DMS79 treated with DMSO at 0.1 percent for 48 hours (cell line): ENCODE results near the gene WDTC1.
"Not testable (repeated sequence)": the region's sequence is repeated elsewhere in the genome, so short reads cannot be mapped to it uniquely, and the experiment has no call there.

Experiments used
- DNase-seq: peaks from one replicate; lab custom pipeline; 2025; lab: John Stamatoyannopoulos, UW

Gene WDTC1, protein sequence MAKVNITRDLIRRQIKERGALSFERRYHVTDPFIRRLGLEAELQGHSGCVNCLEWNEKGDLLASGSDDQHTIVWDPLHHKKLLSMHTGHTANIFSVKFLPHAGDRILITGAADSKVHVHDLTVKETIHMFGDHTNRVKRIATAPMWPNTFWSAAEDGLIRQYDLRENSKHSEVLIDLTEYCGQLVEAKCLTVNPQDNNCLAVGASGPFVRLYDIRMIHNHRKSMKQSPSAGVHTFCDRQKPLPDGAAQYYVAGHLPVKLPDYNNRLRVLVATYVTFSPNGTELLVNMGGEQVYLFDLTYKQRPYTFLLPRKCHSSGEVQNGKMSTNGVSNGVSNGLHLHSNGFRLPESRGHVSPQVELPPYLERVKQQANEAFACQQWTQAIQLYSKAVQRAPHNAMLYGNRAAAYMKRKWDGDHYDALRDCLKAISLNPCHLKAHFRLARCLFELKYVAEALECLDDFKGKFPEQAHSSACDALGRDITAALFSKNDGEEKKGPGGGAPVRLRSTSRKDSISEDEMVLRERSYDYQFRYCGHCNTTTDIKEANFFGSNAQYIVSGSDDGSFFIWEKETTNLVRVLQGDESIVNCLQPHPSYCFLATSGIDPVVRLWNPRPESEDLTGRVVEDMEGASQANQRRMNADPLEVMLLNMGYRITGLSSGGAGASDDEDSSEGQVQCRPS

DNA sequence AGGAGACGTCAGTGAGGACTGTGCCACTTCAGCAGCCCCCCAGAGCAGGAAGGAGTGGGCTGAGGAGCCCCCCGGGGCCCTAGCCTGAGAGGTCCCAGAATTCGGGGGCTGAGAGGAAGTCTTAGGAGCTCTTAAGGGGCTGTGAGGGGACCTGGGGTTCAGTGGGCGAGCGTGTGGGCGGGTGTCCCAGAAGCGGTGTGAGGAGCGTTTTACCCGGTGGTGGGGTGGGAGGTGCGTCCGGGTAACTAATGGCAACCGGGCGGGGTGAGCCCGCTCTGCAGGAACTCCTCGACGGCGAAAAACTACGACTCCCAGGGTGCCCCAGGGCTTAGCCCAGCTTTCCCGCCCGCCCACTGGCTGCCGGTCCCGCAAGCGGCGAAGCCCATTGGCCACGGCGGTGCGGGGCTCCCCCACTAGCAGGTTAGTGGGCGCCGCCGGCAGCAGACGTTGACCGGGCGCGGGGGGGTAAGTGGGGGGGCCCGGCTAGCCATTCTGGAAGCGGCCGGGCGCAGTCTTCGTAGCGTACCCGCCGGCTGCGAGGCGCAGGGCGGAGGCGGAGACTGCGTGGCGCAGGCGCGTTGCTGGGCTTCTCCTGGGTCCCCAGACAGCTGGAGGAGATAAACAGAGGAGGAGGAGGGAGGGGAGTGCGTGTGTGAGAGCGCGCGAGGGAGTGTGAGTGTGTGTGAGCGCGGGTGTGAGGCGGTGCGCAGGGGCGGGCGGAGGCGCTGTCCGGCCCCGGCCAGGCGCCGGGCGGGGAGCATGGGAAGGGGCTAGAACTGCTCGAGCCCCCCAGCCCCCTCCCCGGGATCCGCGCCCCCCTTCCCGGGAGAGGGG is at the start of gene WDTC1:
TSS of gene WDTC1 (plus strand) at position 584 of the 834 bp plus-strand sequence. CDS start 26,423 bp downstream, outside the sequence.
- DNase-seq, result peak; percentile 100

DNA sequence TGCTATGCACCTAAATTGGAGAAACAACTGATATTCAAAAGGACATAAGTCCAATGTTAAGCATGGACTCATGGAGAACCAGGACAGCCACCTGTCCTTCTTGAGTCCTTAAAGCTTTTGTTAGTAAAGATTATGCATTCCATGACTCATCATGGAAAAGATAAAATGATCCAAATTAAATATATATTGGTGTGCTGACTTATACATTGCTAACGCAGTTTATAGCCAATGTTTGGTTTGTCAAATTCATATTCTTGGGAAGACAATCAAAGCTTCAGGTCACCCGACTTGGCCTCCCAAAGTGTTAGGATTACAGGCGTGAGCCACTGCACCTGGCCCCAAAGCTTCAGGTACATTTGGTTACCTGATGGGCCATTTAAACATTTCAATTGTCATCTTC is 49.8 kb upstream of the WDTC1 start:
- DNase-seq, result not testable (repeated sequence)

DNA sequence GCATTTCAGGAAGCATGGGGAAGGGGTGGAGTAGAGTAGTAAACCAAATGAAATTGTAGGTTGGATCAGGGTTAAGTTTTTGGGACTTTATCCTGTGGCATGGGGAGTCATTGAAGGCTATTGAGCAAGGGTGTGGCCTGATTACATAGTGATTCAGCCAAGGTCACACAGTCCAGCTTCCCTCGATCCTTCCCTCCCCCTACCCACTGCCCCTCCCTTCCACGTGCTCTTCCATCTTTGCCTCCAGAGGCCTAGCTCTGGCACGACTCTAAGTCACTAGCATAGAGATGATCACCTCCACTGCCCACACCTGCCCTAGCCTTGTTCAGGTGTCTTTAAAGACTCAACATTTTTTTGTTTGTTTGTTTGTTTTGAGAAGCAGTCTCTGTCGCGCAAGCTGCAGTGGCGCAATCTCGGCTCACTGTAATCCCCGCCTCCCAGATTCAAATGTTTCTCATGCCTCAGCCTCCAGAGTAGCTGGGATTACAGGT is 42.3 kb upstream of the WDTC1 start:
- no peak for DNase-seq

DNA sequence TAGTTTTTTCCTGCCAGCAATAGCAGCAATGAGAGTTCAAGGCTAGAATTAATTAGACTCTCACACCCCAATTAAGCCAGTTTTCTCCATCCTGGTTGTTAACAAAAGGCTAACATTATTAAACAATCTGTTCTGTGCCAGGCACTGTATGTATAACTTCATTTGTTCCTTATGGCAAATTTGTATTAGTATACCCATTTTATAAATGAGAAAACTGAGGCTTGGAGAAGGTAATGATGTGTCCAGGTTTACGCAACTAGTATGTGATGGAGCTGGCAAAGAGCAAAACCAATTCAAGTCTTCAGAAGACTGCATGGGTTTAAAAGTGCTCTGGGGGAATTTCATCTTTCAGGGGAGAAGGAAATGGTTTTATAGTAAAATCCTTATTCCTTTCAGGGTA is 41.2 kb upstream of the WDTC1 start:
- DNase-seq, result no peak

DNA sequence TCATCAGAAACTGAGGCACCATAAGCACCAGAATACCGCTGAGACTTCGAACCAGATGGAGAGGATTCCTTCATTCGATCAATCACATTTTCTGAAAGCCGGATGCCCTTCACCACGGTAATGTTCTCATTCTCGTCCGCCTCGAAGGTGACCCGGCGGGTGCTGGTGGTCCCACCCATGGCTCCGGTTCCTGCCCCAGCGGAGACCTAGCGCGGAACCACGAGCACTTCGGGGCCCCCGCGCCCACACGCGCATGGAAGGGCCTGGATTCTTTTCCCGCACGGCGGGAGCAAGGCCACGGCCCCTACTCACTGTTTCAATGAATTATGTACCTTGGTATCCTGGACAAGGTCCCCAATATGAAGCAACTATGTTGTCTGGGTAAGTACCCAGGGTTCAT is 33.1 kb upstream of the WDTC1 start:
- DNase-seq, result no peak

DNA sequence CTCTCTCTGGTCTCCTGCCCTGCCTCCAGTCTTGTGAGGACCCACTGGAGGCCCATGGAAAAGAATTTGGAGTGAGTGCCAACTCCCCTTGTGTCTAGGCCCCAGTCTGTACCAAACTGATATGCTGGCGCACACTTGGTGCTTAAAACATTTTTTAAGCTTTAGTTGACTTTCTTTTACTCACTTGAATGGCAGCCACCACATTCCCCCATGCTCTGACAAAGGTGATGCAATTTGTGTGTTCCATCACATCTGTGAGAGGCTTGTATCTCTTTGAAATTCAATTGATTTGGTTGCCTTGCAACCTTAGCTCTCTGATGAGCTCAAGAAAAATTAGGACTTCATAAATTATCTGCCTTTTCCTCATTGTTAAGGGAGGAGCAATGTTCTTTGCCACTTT is 30.5 kb upstream of the WDTC1 start:
- DNase-seq, result no peak

DNA sequence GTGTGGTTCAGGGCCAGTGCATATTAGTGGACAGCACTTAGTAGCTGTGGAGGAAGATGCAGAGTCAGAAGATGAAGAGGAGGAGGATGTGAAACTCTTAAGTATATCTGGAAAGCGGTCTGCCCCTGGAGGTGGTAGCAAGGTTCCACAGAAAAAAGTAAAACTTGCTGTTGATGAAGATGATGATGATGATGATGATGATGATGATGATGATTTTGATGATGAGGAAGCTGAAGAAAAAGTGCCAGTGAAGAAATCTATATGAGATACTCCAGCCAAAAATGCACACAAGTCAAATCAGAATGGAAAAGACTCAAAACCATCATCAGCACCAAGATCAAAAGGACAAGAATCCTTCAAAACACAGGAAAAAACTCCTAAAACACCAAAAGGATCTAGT is 27.2 kb upstream of the WDTC1 start:
- not testable (repeated sequence) for DNase-seq

DNA sequence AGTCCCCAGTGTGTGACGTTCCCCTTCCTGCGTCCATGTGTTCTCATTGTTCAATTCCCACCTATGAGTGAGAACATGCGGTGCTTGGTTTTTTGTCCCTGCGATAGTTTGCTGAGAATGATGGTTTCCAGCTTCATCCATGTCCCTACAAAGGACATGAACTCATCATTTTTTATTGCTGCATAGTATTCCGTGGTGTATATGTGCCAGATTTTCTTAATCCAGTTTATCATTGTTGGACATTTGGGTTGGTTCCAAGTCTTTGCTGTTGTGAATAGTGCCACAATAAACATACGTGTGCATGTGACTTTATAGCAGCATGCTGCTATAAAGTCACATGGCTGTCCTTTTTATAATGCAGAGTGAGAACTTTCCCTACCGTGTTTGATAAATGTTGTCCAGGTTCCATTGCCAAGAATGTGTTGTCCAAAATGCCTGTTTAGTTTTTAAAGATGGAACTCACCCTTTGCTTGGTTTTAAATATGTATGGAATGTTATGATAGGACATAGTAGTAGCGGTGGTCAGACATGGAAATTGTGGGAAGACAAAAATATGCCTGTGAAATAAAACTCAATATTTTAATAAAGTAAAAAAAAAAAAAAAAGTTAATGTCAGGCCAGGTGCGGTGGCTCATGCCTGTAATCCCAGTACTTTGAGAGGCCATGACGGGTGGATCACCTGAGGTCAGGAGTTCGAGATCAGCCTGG is 26.1 kb upstream of the WDTC1 start:
- DNase-seq, result not testable (repeated sequence)

DNA sequence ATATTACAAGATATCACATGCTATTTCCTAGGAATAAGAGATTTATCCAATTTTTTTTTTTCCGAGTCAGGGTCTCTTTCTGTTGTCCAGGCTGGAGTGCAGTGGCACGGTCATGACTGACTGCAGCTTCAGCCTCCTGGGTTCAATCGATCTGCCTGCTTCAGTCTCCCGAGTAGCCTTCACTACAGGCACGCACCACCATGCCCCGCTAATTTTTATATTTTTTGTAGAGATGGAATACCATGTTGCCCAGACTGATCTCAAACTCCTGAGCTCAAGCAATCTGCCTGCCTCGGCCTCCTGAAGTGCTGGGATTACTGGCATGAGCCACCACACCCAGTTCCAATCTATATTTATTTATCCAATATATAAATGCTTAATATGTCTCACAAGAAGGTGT is 18.0 kb upstream of the WDTC1 start:
- DNase-seq, result no peak

DNA sequence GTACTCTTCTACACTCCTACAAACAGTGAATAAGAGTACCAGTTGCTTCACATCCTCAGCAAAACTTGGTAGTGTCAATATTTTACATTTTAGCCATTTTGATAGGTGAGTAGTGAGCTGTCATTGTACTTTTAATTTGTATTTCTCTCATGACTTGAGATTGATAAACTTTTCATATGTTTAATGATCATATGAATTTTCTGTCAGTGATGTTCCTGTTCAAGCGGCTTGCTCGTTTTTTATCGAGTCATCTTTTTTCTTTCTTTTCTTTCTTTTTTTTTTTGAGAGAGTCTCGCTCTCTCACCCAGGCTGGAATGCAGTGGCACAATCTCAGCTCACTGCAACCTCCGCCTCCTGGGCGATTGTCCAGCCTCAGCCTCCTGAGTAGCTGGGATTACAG is 17.0 kb upstream of the WDTC1 start:
- DNase-seq, result no peak

DNA sequence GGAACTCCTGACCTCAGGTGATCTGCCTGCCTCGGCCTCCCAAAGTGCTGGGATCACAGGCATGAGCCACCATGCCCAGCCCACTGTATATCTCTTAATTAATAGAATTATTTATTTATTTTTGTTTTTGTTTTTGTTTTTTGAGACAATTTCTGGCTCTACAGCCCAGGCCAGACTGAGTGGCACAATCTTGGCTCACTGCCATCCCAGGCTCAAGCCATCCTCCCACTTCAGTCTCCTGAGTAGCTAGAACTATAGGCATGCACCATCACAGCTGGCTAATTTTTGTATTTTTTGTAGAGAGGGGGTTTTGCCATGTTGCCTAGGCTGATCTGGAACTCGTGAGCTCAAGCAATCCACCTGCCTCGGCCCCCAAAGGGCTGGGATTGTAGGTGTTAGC is 15.7 kb upstream of the WDTC1 start:
- DNase-seq, result peak; percentile 10

DNA sequence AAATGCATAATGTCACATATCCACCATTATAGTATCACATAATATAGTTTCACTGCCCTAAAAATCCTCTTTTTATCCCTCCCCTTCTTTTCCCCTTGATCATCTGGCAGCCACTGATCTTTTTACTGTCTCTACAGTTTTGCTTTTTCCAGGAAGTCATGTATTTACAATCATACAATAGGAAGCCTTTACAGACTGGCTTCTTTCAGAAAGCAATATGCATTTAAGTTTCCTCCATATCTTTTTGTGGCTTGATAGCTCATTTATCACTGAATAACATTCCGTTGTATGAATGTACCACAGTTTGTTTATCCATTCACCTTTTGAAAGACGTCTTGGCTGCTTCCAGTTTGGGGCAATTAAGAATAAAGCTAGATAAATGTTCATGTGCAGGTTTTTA is 14.3 kb upstream of the WDTC1 start:
- no peak for DNase-seq

DNA sequence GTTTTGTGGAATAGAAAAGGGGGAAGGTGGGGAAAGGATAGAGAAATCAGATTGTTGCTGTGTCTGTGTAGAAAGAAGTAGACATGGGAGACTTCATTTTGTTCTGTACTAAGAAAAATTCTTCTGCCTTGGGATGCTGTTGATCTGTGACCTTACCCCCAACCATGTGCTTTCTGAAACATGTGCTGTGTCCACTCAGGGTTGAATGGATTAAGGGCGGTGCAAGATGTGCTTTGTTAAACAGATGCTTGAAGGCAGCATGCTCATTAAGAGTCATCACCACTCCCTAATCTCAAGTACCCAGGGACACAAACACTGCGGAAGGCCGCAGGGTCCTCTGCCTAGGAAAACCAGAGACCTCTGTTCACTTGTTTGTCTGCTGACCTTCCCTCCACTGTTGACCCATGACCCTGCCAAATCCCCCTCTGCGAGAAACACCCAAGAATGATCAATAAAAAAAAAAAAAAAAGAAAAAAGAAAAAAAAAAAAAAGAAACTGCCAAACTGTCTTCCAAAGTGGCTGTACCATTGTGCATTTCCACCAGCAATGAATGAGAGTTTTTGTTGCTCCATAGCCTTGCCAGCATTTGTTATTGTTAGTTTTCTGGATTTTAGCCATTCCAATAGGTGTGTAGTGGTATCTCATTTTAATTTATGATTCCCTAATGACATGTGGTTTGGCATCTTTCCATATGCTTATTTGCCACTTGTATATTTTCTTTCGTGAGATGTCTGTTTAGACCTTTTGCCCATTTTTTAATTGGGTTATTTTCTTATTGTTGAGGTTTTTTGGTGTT is 13.5 kb upstream of the WDTC1 start:
- DNase-seq, result peak; percentile 10

DNA sequence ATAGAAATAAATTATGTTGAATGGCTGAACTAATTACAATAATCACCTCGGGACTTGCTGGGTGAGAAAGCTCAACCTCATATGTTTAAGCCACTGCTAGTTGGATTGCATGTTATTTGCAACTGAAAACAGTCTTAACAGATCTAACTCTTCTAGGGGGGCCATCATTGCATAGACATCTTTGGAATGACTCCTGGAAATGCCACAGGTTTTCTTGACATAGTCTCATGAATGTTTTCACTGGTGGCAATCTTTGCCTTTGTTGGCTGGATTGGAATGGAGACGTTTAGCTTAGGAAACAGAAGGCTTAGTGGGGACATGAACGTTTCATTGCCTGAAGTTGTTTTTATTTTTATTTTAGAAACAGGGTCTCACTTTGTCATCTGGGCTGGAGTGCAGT is 8.8 kb upstream of the WDTC1 start:
- no peak for DNase-seq

DNA sequence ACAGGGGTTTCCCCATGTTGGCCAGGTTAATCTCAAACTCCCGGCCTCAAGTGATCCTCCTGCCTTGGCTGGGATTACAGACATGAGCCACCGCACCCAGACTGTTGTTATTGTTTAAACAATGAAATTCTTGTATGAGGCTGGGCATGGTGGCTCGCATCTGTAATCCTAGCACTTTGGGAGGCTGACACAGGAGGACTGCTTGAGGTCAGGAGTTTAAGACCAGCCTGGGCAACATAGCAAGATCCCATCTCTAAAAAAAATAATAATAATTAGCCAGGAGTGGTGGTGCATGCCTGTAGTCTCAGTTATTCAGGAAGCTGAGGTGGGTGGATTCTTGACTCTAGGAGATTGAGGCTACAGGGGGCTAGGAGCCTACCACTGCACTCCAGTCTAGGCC is 6.7 kb upstream of the WDTC1 start:
- DNase-seq, result no peak

DNA sequence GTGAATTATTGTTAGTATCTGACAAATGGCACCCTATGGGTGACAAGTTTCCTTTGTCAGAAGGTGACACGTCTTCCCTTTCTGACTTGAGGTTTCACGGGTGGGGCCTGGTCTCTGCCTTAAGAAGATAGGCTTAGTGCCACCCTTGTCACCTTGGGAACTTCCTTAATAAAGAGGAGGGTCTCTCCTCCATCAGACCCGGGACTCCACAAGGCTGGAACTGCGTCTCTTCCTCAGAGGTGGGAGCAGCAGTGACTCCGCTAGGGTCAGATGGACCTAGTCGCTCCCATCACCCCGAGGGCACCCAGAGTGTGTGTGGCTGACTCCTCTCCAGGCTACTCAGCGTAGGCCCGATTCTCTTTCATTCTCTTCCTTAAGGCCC is 774 bp upstream of the WDTC1 start:
- no peak for DNase-seq

DNA sequence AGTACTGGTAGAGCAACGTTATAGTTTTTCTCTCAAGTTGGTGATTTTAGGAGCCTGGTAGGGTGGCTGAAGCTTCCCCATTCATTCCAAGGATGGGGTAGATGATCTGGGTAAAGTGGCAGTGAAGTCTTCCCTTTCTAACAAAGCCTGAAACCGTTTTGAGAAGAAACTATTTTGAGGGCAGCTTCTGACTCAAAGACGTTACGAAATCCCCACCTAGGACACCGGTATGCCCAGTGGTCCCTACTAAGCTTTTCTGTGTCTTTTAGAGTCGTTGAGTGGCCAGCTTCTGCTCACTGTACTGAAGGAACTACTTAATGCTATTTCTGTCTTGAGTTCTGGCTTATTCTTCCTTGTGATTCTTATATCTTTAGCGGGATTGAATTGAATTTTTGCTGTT is 1.4 kb downstream of the WDTC1 start:
- DNase-seq, result no peak

DNA sequence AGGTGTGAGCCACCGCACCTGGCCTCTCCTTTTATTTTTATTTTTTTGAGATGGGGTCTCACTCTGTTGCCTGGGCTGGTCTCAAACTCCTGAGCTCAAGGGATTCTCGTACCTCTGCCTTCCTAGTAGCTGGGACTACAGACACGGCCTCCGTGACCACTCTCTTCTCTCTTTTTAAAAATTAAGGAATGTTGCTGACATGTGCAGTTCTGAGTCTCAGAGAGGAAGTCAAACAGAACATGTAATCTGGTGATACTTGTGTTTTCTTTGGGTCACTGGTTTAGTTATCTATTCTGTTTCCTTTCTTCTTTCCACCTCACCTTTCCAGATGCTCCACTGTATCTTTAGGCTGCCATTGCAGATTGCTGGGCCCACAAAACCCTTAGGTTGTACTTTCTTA is 2.7 kb downstream of the WDTC1 start:
- no peak for DNase-seq

DNA sequence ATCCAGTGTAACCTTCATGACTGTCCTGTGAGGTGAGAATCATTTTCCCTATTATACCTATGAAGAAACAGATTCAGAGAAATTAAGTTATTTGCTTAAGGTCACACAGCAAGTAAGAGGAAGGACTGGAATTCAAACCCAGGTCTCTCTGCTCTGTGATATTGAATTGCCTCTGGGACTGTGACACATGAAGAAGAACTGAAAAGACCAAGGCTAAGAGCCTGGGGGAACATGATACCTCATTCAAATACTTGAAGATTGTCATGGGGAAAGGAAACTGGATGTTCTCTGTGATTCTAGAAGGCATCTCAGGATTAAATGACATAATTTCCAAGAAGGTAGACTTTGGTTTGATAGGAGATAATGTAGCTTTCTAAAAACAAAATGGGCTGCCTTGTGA is 3.6 kb downstream of the WDTC1 start:
- DNase-seq, result no peak

DNA sequence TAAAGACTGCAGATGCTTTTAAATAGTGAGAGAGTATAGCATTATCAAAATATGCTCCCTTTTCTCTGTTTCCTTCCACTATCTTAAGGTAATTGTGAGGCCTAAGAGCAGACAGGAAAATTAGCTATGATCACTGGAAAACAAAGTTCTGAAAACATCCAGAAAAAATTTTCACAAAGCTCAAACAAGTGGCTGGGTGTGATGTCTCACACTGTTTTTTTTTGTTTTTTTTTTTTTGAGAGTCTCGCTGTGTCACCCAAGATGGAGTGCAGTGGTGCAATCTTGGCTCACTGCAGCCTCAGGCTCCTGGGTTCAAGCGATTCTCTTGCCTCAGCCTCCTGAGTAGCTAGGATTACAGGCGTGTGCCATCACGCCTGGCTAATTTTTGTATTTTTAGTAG is 7.2 kb downstream of the WDTC1 start:
- no peak for DNase-seq

DNA sequence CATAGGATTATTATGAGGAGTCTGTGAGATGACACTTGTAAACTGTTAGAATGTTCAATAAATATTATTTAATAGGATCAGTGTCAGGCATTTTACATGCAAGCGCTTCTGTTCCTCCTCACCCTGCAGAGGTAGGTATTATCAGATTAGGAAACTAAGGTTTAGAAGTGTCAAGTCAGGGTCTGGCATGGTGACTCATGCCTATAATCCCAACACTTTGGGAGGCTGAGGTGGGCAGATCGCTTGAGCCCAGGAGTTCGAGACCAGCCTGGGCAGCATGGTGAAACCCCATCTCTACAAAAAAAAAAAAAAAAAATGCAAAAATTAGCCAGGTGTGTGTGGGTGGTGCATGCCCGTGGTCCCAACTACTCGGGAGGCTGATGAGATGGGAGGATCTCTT is 9.2 kb downstream of the WDTC1 start:
- not testable (repeated sequence) for DNase-seq
